GM21786 (cell line): ENCODE results near the gene RNF112.

Source experiments
- ATAC-seq: cut with Tn5 transposase; IDR thresholded peaks from one replicate; pipeline ENCODE4 v1.9.1; 2021; ENCODE audit not compliant: unreplicated experiment

RNF112 gene

GRCh38 chr17:19374136-19374535 is 36.9 kb upstream of the RNF112 start:
- no peak for ATAC-seq

GRCh38 chr17:19375732-19376131 is 35.3 kb upstream of the RNF112 start:
- ATAC-seq, result no peak

- ATAC-seq, result no peak
Measured at GRCh38 chr17:19376811-19377210, 34.2 kb upstream of the RNF112 start.

- ATAC-seq, result peak; percentile 94
Measured at GRCh38 chr17:19377602-19378415, 33.2 kb upstream of the RNF112 start.

GRCh38 chr17:19378416-19379360 is 32.3 kb upstream of the RNF112 start, which contains the start of gene MAPK7:
Gene MAPK7 (plus strand): TSS chr17:19378498. CDS start chr17:19378901, 403 bp downstream.
- ATAC-seq, result no peak

- ATAC-seq, result no peak
Measured at GRCh38 chr17:19379361-19380065, 31.5 kb upstream of the RNF112 start.

GRCh38 chr17:19380481-19381301 is 30.3 kb upstream of the RNF112 start:
- no peak for ATAC-seq

- no peak for ATAC-seq
Measured at GRCh38 chr17:19381361-19381740, 29.7 kb upstream of the RNF112 start.

- no peak for ATAC-seq
Measured at GRCh38 chr17:19381741-19382444, 29.1 kb upstream of the RNF112 start.

- no peak for ATAC-seq
Measured at GRCh38 chr17:19382531-19383444, 28.2 kb upstream of the RNF112 start.

- ATAC-seq, result no peak
Measured at GRCh38 chr17:19383681-19384470, 27.2 kb upstream of the RNF112 start.

GRCh38 chr17:19384723-19385391 is 26.2 kb upstream of the RNF112 start:
- no peak for ATAC-seq

GRCh38 chr17:19385521-19385983 is 25.5 kb upstream of the RNF112 start:
- ATAC-seq, result no peak

GRCh38 chr17:19386051-19386929 is 24.7 kb upstream of the RNF112 start:
- ATAC-seq, result no peak

GRCh38 chr17:19386974-19387920 is 23.8 kb upstream of the RNF112 start, which contains the start of gene MFAP4:
Gene MFAP4 (minus strand): TSS chr17:19387190. CDS start chr17:19387155, 35 bp downstream.
- no peak for ATAC-seq
